Cardiac fibroblast (primary cell): Measurements from ENCODE around the gene MPND.

Source experiments
- DNase-seq, 2 donors: peaks; one replicate each; pipeline versions ENCODE4 v3.0.0 to v3.0.0-alpha.2; 2010; ENCODE audit warnings: low read depth in 2 of 2
- H3K4me3 ChIP-seq, 2 donors: replicated peaks in 1 of 2; 1 replicate in 1 of 2; 2 replicates in 1 of 2; pipeline ENCODE4 v1.5.1; 2011; ENCODE audit warnings: low read depth in 2 of 2, low read length in 2 of 2, mild to moderate bottlenecking in 2 of 2, moderate library complexity in 1 of 2
- CTCF ChIP-seq: IDR thresholded peaks from one replicate; pipeline ENCODE4 v1.5.1; 2011; ENCODE audit warnings: low read depth, mild to moderate bottlenecking, low read length, inconsistent platforms

The MPND gene

GRCh38 chr19:4393947-4394590 is 50.7 kb downstream of the MPND start:
- no peak overlapping the region for H3K4me3 ChIP-seq
- no peak for TF ChIP-seq CTCF
- peak in 1 of 2 donors; percentile 74 for DNase-seq

DNA sequence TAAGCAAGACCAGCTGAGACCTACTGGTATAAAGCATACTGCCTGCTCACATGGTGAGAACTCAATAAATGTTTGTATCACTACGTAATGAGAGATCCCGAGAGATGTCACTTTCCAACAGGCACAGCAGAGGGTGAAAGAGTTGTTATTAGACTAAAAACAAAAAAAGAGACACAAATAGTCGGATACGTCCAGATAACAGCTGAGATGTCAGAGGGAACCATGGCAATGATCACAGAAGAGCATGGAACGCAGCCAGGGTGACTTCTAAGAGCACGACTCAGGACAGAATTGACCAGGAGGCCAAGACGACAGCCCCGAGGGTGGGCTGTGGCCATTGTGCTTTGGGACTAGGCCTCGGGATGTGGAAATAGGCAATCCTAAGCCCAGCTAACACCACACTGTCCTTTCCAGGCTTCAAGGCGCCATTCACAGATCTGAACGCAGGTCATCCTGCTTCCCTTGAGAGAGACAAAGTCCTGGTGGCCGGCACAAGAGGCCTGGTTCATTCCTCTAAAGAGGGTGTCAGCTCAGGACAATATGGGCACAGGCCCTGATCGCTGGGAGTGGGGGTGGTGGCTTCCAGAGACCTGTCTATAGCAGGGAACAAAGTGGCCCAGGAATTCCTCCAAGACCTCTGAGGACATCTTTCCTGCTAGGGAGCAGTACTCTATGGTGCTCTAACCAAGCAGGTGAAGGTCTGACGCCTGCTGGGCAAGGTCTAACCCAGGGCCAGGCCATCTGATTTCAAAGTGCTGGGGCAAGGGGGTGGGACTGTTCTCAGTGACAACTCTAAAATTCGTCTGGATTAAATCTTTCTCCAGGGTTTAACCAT is 53.8 kb downstream of the MPND start:
- no peak for TF ChIP-seq CTCF
- no peak for DNase-seq
- peak overlapping the region in 1 of 2 donors; percentile 8 for H3K4me3 ChIP-seq

GRCh38 chr19:4399812-4400134 is 56.4 kb downstream of the MPND start:
- DNase-seq, result peak; percentile 26 to 46
- H3K4me3 ChIP-seq, result peak overlapping the region; percentile 86 to 94
- no peak for TF ChIP-seq CTCF

DNA sequence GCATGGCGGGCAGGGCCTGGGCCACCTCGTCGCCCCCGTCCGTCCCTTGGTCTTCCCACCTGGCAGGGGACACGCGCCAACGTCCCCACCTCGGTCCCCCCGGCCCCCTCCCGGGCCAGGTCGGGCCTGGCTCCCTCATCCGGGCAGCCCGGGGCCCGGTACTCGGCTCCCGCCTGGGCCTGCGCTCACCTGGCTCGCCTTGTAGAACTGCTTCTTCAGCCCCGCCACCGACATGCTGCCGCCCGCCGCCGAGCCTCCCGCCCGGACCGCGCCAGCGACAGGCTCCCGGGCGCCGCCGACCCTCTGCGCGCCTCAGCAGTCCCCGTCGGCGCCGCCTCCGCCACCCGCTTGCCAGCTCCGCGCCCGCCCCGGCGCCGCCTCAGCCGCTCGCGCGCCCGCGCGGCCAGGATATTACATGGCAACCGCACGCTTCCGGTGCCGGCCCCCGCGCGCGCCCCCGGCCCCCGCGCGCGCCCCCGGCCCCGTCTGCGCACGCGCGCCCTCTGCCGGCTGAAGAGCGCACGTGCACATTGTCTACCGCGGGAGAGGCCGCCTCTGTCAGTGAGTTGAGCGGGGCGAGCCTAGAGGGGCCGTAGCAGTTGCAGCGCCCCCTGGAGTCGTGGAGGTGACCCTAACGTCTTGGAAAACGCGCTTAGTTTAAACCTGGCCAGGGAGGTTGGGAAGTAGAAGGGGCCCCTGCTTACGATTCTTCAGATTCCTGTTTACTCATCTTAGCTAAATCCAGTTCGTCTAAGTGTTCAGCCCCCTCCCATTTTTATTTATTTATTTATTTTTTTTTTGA is 57.0 kb downstream of the MPND start, which contains the start of gene SH3GL1:
Gene SH3GL1 (minus strand): TSS at position 413 of the 802 bp plus-strand sequence. CDS start 179 bp downstream, at position 234.
- TF ChIP-seq CTCF, result peak; percentile 95
- DNase-seq, result peak; percentile 95 to 96
- H3K4me3 ChIP-seq, result peak within 1 kb of the TSS; percentile 86 to 94

DNA sequence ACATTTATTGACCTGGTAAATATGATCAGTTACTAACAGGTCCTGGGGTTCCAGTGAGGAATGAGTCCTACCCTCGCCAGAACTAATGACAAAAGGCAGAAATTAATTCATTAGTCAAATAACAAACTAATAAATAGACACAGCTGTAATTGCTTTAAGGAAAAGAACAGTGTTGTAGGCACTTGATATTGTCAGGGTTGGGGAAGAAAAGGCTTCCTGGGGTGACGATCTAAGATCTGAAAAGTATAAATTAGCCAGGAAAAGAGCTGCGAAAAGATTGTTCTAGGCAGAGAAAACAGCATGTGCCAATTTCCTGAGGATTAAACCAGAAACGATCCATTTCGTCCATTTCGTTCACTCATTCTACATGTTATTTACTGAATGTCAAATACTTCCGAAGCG is 58.4 kb downstream of the MPND start:
- TF ChIP-seq CTCF, result no peak
- H3K4me3 ChIP-seq, result peak overlapping the region; percentile 22 to 32
- DNase-seq, result no peak

GRCh38 chr19:4402171-4403004 is 59.0 kb downstream of the MPND start, which contains the start of gene CHAF1A:
CHAF1A (plus strand) TSS chr19:4402640; CDS start chr19:4402763, 123 bp downstream.
- DNase-seq, result peak; percentile 100
- no peak for TF ChIP-seq CTCF
- H3K4me3 ChIP-seq, result peak within 1 kb of the TSS; percentile 85
